Keratinocyte (primary cell): ENCODE measurements around the gene TTYH1. TPM values are rescaled to one million over a fixed set of nuclear protein-coding genes. Genes with fewer than 3 reads are reported as not detected.

Experiments used
- DNase-seq: peaks from one replicate; pipeline ENCODE4 v3.0.0-alpha.2; 2011; ENCODE audit warnings: low read depth, missing footprints, low spot score
- FAIRE-seq: peaks from 2 replicates; lab custom pipeline; 2011; peaks lifted over from hg19 to GRCh38; lab: Jason Lieb, UNC
- H2AFZ ChIP-seq: 2 replicates; pipeline ENCODE4 v1.6.0; 2012; ENCODE audit warnings: low read length, control low read depth, inconsistent platforms; ENCODE audit not compliant: control insufficient read depth
- H3K27ac ChIP-seq: 2 replicates; pipeline ENCODE4 v1.5.1; 2011; ENCODE audit warnings: low read length; ENCODE audit not compliant: control insufficient read depth, insufficient read depth
- H3K27me3 ChIP-seq: 3 replicates; pipeline ENCODE4 v1.6.0; 2011; ENCODE audit warnings: low read length; ENCODE audit not compliant: control insufficient read depth, insufficient read depth; ENCODE audit errors: extremely low read depth
- H3K36me3 ChIP-seq, 2 experiments: 2 replicates in 1 of 2; 3 replicates in 1 of 2; pipeline ENCODE4 v1.5.1; 2011; ENCODE audit warnings: low read length in 2 of 2, mild to moderate bottlenecking in 1 of 2; ENCODE audit not compliant: control insufficient read depth in 2 of 2, insufficient read depth in 2 of 2; ENCODE audit errors: extremely low read depth in 1 of 2
- H3K4me1 ChIP-seq: 3 replicates; pipeline ENCODE4 v1.5.1; 2011; ENCODE audit warnings: low read length; ENCODE audit not compliant: control insufficient read depth, insufficient read depth; ENCODE audit errors: extremely low read depth
- H3K4me2 ChIP-seq: 3 replicates; pipeline ENCODE4 v1.6.0; 2011; ENCODE audit warnings: low read depth, low read length; ENCODE audit not compliant: control insufficient read depth, insufficient read depth; ENCODE audit errors: extremely low read depth
- H3K4me3 ChIP-seq, 3 experiments: fragments of 200-600 bp in 1 of 3; sonication (generic) in 1 of 3; 2 replicates in 2 of 3; 3 replicates in 1 of 3; pipeline ENCODE4 v1.5.1; 2011 to 2016; ENCODE audit warnings: low read length in 3 of 3, mild to moderate bottlenecking in 3 of 3, control low read depth in 2 of 3, inconsistent platforms in 1 of 3, low read depth in 1 of 3, mixed read lengths in 1 of 3, mixed run types in 1 of 3, moderate library complexity in 1 of 3; ENCODE audit not compliant: control insufficient read depth in 2 of 3, insufficient read depth in 2 of 3; ENCODE audit errors: extremely low read depth in 1 of 3
- H3K79me2 ChIP-seq: 2 replicates; pipeline ENCODE4 v1.6.0; 2012; ENCODE audit warnings: low read length; ENCODE audit not compliant: control insufficient read depth, insufficient read depth
- H3K9ac ChIP-seq: 3 replicates; pipeline ENCODE4 v1.6.0; 2011; ENCODE audit warnings: low read length; ENCODE audit not compliant: control insufficient read depth, insufficient read depth; ENCODE audit errors: extremely low read depth
- H3K9me1 ChIP-seq: 3 replicates; pipeline ENCODE4 v1.6.0; 2011; ENCODE audit warnings: low read length; ENCODE audit not compliant: control insufficient read depth, insufficient read depth; ENCODE audit errors: extremely low read depth
- H3K9me3 ChIP-seq: 2 replicates; pipeline ENCODE4 v1.5.1; 2012; ENCODE audit warnings: low read depth, low read length; ENCODE audit not compliant: control insufficient read depth
- H4K20me1 ChIP-seq: 3 replicates; pipeline ENCODE4 v1.6.0; 2011; ENCODE audit warnings: low read length; ENCODE audit not compliant: control insufficient read depth, insufficient read depth; ENCODE audit errors: extremely low read depth
- EZH2 ChIP-seq: IDR thresholded peaks from one replicate; pipeline ENCODE4 v1.6.1; 2012; ENCODE audit warnings: inconsistent platforms, mild to moderate bottlenecking, low read length, moderate library complexity
- dilution Hi-C: fragments of 300-500 bp; cut with MboI; formaldehyde crosslinking; loops from one replicate; pipeline ENCODE4 v1.7.0; 2020; ENCODE audit warnings: low sequenced_read_pairs; ENCODE audit not compliant: extremely low pct_ligation_motif_present
- polyA plus RNA-seq, 5 experiments: library from polyadenylated mRNA; depleted of rRNA in 3 of 5; stranded (reverse) in 3 of 5; stranded (forward) in 1 of 5; unstranded in 1 of 5; fragments of >200 nt; gene quantifications; 1 replicate in 1 of 5; 2 replicates in 3 of 5; 3 replicates in 1 of 5; pipeline versions ENCODE4 v1.2.1 to v1.2.3, GENCODE V29; 2011 to 2012; ENCODE audit warnings: missing spikeins in 2 of 5, low read depth in 1 of 5, low replicate concordance in 1 of 5
- TF ChIP-seq, protein P1 (sequence below), 3 experiments: IDR thresholded peaks in 1 of 3; conservative IDR thresholded peaks in 1 of 3; optimal IDR thresholded peaks in 1 of 3; 2 replicates in 2 of 3; 3 replicates in 1 of 3; pipeline versions ENCODE3 to v1.5.1; 2011; ENCODE audit warnings: low read length in 3 of 3, mild to moderate bottlenecking in 3 of 3, moderate library complexity in 2 of 3, control low read depth in 1 of 3, inconsistent platforms in 1 of 3; ENCODE audit not compliant: insufficient read depth in 2 of 3; ENCODE audit errors: extremely low read depth in 1 of 3

The TTYH1 gene
- polyA plus RNA-seq, 1 donor (not counting 4 experiments of a cell fraction or from before 2014, with no cell fraction given), result 0.13 TPM

DNA sequence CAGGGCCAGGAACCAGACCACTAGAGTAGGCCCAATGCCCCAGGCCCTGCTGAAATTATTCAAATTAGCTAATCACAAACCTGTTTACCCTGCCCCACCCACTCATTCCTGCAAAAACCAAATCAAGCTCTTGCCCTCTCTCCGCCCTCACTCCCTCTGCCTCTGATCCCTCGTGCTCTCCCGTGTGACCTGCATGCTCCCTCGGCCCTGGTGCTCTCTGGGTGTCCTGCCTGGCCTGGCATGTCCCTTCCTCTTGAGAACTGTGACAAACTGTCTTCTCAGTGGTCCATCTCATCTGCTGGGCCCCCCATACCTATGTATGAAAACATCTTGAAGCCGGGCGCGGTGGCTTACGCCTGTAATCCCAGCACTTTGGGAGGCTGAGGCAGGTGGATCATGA, 12.2 kb upstream of the TTYH1 start:
- no peaks in the 10 kb centered on the region for H3K79me2 ChIP-seq
- H3K36me3 ChIP-seq, result no peaks in the 10 kb centered on the region
- no peaks in the 10 kb centered on the region for H3K9me3 ChIP-seq
- TF ChIP-seq EZH2, result no peak
- TF ChIP-seq, protein P1, sequence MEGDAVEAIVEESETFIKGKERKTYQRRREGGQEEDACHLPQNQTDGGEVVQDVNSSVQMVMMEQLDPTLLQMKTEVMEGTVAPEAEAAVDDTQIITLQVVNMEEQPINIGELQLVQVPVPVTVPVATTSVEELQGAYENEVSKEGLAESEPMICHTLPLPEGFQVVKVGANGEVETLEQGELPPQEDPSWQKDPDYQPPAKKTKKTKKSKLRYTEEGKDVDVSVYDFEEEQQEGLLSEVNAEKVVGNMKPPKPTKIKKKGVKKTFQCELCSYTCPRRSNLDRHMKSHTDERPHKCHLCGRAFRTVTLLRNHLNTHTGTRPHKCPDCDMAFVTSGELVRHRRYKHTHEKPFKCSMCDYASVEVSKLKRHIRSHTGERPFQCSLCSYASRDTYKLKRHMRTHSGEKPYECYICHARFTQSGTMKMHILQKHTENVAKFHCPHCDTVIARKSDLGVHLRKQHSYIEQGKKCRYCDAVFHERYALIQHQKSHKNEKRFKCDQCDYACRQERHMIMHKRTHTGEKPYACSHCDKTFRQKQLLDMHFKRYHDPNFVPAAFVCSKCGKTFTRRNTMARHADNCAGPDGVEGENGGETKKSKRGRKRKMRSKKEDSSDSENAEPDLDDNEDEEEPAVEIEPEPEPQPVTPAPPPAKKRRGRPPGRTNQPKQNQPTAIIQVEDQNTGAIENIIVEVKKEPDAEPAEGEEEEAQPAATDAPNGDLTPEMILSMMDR (optimal IDR thresholded peaks at IDR 0.05 in 1 of 3, IDR thresholded peaks at IDR 0.05 in 1 of 3, conservative IDR thresholded peaks at IDR 0.05 in 1 of 3; ENCODE audit: extremely low read depth in 1 of 3, insufficient read depth in 2 of 3, low read length in 3 of 3), result no peak
- H4K20me1 ChIP-seq, result no peaks in the 10 kb centered on the region
- DNase-seq (no peak), FAIRE-seq (no peak)
- H3K4me1 ChIP-seq, result no peaks in the 10 kb centered on the region
- H3K9ac ChIP-seq, result no peak overlapping the region
- no peak overlapping the region for H3K27ac ChIP-seq
- no peaks in the 10 kb centered on the region for H3K9me1 ChIP-seq
- no peak overlapping the region for H3K4me2 ChIP-seq
- H3K27me3 ChIP-seq, result no peaks in the 10 kb centered on the region
- no peak overlapping the region for H3K4me3 ChIP-seq
- no peak overlapping the region for H2AFZ ChIP-seq
- dilution Hi-C loops, result no loop called here

DNA sequence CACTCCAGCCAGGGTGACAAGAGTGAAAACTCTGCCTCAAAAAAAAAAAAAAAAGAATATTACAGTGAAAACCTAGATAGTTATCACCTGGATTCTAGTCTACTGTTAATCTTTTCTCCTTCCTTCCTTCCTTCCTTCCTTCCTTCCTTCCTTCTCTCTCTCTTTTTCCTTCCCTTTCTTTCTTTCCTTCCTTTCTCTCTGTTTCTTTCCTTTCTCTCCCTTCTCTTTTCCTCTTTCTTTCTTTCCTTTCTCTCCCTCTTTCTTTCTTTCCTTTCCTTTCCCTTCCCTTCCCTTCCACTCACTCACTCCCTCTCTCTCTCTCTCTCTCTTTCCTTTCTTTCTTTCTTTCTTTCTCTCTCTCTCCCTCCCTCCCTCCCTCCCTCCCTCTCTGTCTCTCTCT, 9.6 kb upstream of the TTYH1 start:
- DNase-seq (no peak), FAIRE-seq (no peak)
- no peaks in the 10 kb centered on the region for H3K79me2 ChIP-seq
- TF ChIP-seq, protein P1 (optimal IDR thresholded peaks at IDR 0.05 in 1 of 3, IDR thresholded peaks at IDR 0.05 in 1 of 3, conservative IDR thresholded peaks at IDR 0.05 in 1 of 3; ENCODE audit: extremely low read depth in 1 of 3, insufficient read depth in 2 of 3, low read length in 3 of 3), result no peak
- no peak for TF ChIP-seq EZH2
- no peak overlapping the region for H2AFZ ChIP-seq
- no peaks in the 10 kb centered on the region for H3K9me3 ChIP-seq
- H3K9me1 ChIP-seq, result no peaks in the 10 kb centered on the region
- H3K4me3 ChIP-seq, result no peak overlapping the region
- no peaks in the 10 kb centered on the region for H4K20me1 ChIP-seq
- no peak overlapping the region for H3K27ac ChIP-seq
- dilution Hi-C loops, result no loop called here
- H3K36me3 ChIP-seq, result no peaks in the 10 kb centered on the region
- no peak overlapping the region for H3K4me2 ChIP-seq
- no peaks in the 10 kb centered on the region for H3K27me3 ChIP-seq
- H3K9ac ChIP-seq, result no peak overlapping the region
- H3K4me1 ChIP-seq, result no peaks in the 10 kb centered on the region
